K562 (cell line): ENCODE measurements around the gene AGPAT3.

Experiments used
- CREM ChIP-seq: IDR thresholded peaks from 2 replicates; pipeline ENCODE4 v1.6.1; 2014; ENCODE audit warnings: antibody characterized with exemption, low read depth
- EGR1 ChIP-seq: fragments of 450-650 bp; conservative IDR thresholded peaks from 2 replicates; pipeline ENCODE4 v1.6.1; 2017; ENCODE audit warnings: mild to moderate bottlenecking
- ETV6 ChIP-seq, 3 experiments: fragments of 150-350 bp in 1 of 3; sonication (generic) in 1 of 3; formaldehyde crosslinking in 1 of 3; IDR thresholded peaks; 2 replicates each; pipeline versions ENCODE4 v1.6.1 to v1.8.0; 2014 to 2022; ENCODE audit warnings: borderline replicate concordance in 2 of 3, low read depth in 2 of 3, antibody characterized with exemption in 1 of 3, low read length in 1 of 3, mild to moderate bottlenecking in 1 of 3, missing genetic modification reagents in 1 of 3
- POLR2AphosphoS5 ChIP-seq: IDR thresholded peaks from 2 replicates; pipeline ENCODE4 v1.6.1; 2011; ENCODE audit warnings: mild to moderate bottlenecking, low read depth, low read length, moderate library complexity; ENCODE audit not compliant: control insufficient read depth, insufficient read depth
- SP1 ChIP-seq: sonication (generic); formaldehyde crosslinking; IDR thresholded peaks from 2 replicates; pipeline ENCODE4 v1.8.1; 2022; ENCODE audit warnings: mild to moderate bottlenecking, missing genetic modification reagents
- ZNF121 ChIP-seq: sonication (generic); formaldehyde crosslinking; conservative IDR thresholded peaks from 2 replicates; pipeline ENCODE4 v1.8.0; 2022; ENCODE audit warnings: missing genetic modification reagents
- TF ChIP-seq, protein P1 (sequence below): sonication (generic); formaldehyde crosslinking; IDR thresholded peaks from 2 replicates; pipeline ENCODE4 v1.8.0; 2022; ENCODE audit warnings: missing genetic modification reagents, mild to moderate bottlenecking, borderline replicate concordance
- TF ChIP-seq, protein P2 (sequence below), 3 experiments: IDR thresholded peaks in 2 of 3; conservative IDR thresholded peaks in 1 of 3; 2 replicates each; pipeline ENCODE4 v1.5.1; 2011 to 2012; ENCODE audit warnings: low read length in 3 of 3, mild to moderate bottlenecking in 3 of 3, control low read depth in 2 of 3, improper control_type of control experiment in 1 of 3, inconsistent platforms in 1 of 3, low read depth in 1 of 3, mixed read lengths in 1 of 3, moderate library complexity in 1 of 3; ENCODE audit not compliant: insufficient read depth in 2 of 3

DNA sequence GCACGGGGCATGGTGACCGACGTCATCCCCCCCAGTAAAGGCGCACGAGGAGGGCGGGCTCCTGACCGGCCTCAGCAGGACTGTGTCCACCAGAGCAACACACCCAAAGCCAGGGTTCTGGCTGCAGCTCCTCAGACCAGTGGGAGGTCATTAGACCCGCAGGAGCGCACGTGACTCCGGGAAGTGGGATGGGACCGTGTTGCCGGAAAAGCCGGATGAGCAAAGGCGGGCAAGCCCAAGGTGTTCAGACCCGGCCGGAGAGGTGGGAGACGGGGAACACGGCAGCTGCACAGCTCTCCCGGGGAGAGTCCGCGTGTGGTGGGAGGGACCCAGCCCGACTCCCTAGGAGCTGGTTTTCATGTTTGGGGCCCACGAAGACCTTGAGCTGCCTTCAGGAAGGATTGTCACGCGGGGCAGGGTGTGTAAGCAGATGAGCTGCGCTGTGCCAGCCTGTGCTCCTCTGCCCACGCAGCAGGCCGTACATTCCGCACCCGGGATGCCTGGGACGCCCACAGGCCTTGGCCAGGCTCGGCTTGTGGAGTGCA lies 126.5 kb downstream of the AGPAT3 start:
- TF ChIP-seq, protein P1, sequence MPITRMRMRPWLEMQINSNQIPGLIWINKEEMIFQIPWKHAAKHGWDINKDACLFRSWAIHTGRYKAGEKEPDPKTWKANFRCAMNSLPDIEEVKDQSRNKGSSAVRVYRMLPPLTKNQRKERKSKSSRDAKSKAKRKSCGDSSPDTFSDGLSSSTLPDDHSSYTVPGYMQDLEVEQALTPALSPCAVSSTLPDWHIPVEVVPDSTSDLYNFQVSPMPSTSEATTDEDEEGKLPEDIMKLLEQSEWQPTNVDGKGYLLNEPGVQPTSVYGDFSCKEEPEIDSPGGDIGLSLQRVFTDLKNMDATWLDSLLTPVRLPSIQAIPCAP = no peak
- TF ChIP-seq, protein P2, sequence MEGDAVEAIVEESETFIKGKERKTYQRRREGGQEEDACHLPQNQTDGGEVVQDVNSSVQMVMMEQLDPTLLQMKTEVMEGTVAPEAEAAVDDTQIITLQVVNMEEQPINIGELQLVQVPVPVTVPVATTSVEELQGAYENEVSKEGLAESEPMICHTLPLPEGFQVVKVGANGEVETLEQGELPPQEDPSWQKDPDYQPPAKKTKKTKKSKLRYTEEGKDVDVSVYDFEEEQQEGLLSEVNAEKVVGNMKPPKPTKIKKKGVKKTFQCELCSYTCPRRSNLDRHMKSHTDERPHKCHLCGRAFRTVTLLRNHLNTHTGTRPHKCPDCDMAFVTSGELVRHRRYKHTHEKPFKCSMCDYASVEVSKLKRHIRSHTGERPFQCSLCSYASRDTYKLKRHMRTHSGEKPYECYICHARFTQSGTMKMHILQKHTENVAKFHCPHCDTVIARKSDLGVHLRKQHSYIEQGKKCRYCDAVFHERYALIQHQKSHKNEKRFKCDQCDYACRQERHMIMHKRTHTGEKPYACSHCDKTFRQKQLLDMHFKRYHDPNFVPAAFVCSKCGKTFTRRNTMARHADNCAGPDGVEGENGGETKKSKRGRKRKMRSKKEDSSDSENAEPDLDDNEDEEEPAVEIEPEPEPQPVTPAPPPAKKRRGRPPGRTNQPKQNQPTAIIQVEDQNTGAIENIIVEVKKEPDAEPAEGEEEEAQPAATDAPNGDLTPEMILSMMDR (IDR thresholded peaks at IDR 0.05 in 2 of 3, conservative IDR thresholded peaks at IDR 0.05 in 1 of 3; ENCODE audit: insufficient read depth in 2 of 3, low read depth in 1 of 3, low read length in 3 of 3) = no peak
- TF ChIP-seq SP1 (CRISPR knock-in tag) (no peak), CREM (no peak), EGR1 (no peak), ETV6 (IDR thresholded peaks at IDR 0.05; ENCODE audit: borderline replicate concordance in 1 of 2, low read depth in 2 of 2, low read length in 1 of 2) (no peak), ETV6 (CRISPR knock-in tag; IDR thresholded peaks at IDR 0.05; ENCODE audit: borderline replicate concordance) (no peak), POLR2AphosphoS5 (no peak), ZNF121 (no peak)
